Midbrain (tissue), 1 donor: ENCODE data around the gene CLCNKB.
"Not testable (repeated sequence)": the region's sequence is repeated elsewhere in the genome, so short reads cannot be mapped to it uniquely, and the experiment has no call there.

Source experiments
- DNase-seq: peaks from one replicate; lab custom pipeline; 2025; lab: John Stamatoyannopoulos, UW

CLCNKB gene

DNA sequence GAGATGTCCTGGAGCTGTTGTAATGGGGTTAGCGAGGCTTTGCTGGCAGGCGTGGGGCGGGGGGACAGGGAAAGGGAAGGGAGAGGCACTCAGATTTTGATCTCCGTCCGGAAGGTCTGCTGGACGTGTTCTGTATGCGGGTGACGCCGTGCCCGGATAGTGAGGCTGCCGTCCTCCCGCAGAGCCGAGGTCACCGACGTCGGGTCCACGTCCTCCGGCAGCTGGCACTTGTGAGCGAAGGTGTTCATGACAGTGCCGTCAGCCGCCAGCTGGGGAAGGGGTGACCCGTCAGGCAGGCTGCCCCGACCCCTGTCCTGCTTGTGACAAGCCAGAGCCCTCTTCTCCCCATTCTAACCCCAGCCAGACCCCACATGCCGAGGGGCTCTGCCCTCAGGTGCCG, 28.1 kb upstream of the CLCNKB start:
- DNase-seq = no peak

DNA sequence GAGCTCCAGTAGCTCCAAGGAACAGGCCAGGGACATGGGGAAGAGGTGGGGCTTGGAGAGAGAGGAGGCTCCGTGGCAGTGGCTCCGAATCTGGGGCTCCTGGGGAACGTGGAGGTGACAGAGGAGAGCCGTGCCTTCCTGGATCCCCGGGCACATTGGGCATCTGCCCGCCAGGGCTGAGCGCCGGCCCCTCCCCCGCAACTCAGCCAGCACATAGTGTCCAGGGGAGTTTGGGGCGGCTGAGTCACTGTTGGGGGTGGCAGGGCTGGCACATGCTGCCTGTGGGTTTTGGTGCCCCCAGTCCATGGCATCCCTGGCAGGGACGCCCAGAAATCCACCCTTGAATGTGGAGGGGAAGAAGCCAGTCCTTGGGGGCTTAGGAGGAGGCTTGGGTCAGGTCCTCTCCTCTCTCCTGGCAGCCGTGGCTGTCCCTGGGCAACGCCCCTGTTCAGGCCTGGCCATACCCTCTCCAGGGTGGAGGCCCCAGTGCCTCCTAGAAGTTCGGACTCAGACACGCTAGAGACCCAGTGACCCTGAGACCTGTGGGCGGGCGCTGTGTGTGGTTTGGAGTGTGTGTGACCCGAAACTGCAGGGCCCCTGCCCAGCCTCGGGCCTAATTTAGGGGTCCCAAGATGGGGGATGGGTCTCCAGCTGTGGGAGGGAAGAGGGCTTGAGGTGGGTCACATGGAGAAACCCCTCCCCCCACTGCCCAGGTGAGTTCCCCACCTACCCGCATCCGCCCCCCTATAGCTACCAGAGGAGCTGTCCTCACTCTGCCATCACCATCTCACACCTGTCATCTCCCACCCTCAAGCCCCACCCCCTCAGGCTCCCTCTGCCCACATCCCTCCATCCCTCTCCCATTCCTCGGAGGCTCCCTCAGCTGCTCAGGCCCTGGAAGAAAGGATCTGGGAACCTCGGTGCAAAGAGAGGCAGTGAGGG, 27.4 kb upstream of the CLCNKB start:
- DNase-seq = no peak

DNA sequence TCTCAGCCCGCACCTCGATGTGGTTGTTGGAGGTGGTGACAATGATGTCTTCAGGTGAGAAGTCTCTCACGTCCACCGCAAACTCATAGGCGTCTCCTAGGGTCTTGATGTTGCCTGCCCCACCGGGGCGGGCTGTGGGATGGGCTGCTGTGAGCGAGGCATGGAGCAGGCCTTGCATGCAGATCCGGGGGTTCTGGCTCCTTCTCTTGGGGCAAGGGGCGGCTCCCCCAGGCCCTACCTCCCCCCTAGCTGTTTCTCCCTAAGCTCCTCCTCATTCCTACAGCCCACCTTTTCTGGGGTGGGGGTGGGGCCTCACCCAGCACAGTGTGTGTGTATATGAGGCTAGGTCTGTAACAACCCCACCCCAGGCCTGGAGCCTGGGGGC, 26.5 kb upstream of the CLCNKB start:
- DNase-seq = no peak

DNA sequence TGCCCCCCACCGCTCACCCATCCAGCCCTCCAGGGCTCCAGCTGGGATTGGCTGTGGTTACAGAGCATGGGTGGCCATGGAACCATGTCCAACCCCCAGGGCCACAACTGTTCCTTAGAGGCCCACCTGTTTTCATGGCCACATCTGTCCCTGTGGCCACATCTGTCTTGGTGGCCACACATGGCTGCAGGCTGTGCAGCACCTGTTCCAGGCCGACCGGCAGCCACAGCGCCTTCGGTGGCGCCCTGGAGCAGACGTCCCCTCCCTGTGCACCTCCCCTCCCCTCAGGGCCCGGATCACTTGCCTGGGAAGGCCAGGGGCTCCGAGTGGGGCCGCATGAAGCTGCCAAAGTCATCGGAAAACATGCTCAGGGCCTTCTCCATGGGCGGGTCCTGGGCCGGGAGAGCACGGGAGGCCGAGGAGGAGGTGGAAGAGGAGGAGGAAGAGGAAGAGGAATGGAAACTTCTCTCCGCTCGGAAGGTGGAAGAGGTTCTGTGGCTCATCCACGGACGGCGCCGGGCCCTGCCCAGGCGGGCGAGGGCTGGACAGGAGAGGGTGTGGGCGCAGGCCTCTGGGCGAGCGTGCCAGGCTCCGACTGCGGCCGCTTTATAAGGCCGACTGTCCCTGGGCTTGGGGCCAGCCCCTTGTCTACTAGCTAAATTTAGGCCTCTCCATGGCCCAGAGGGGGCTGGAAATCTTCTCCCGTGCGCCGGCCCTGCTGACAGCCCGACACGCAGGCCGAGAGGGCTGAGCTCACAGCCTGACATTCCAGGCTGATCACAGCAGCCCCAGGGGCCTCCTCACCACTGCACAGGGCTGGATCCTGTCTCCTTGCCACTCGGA, 25.9 kb upstream of the CLCNKB start, which contains the start of gene HSPB7:
Gene HSPB7 (minus strand): TSS at position 583 of the 843 bp plus-strand sequence. CDS start 80 bp downstream, at position 503.
- peak; percentile 12 for DNase-seq

DNA sequence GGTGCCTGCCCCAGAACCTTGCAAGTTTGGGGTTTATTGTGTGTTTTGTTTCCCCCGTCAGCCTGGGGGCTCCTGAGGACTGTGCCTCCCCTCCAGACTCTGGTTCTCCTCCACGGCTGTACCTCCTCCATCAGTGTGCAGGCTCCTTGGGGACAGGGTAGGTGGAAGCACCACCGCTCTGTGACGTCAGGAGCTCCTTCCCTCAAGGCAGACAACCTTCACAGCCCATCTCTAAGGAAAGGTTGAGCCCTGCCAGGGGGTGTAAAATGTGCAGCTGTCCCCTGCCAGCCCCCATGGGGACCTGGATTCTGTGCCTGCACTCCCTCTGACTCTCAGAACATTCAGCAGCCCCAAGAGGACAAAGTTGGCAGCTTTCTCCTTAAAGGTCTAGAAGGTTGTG, 25.3 kb upstream of the CLCNKB start:
- no peak for DNase-seq

DNA sequence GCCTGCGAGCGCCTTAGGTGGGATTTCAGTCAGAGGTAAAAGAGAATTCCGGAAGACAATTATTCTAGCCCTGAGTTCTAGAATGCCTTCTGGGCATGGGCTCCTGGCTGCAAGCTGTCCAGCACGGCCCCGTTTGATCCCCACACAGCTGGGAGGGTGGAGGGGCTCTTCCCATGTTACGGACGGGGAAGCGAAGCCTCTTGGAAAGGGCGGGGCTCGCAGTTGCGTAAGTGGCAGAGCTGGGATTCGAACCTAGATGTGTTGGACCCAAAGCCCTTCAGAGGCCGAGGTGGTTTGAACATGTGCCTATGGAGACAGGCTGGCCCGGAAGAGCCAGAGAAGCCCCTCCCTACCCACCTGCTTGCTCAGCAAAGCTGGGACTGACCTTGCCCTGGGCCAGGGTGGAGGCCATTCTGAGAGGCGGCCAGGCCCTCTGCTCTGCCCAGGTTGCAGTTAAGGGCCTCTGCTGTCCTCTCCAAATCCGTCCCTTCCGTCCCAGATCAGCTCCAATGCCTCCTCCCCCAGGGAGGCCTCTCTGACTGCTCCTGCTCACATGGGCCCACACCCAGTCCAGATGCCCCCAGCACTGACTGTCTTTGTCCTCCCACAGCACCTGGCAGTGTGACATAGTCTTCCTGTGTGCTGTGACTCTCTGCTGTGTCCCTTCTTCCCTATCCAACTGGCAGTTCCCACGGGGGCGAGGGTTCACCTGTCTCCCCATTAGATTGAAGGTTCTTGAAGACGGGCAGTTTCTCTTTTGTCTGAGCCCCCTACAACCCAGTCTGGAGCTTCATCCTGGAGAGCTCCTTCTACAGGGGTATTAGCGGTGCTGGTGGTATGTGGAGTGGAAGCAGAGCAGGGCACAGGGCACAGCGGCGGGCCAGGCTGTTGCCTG, 24.6 kb upstream of the CLCNKB start:
- no peak for DNase-seq

DNA sequence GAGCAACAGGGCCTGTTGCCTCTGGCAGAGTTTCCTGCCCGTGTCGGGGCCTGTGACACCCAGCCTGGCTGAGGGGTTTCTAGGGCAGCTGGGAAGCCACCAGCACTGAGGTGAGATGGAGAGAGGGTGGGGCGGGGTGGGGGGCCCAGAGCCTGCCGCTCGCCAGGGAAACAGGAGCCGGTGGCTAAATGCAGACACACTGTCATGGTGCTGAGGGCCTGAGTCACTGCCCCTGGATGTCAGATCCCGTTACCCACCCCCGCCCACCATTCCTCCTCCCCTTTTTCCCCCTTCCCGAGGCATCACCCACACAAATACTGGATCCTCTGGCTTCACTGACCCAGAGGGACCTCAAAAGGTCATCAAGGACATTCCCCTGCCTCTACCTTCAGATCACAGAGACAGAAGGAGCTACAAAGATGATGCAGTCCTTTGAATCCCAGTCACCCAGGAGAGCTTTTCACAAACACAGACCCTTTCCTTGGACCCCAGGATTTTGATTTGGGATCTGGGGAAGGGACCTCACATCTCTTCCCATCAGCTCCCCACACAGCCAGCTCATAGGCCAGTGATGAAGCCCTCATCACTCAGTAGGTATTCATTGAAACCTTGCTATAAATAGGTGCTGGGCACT, 23.8 kb upstream of the CLCNKB start:
- DNase-seq = peak; percentile 6

DNA sequence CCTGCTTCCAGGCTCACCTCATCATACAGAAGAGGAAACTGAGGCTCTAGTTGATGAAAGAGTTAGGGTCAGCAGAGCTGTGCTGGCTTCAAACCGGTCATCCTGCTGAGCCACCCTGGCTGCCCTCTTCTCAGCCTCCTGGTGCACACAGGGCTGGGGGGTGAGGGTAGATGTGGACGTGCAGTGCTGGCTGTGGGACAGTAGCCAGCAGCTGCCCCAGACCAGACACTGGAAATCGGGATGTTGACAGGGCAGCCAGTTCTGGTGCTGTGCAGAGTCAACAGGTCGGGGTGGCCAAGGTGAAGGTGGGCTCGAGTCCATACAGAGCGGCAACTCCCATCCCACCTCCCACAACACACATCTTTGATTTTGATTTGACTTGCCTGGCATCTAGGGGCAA, 23.3 kb upstream of the CLCNKB start:
- no peak for DNase-seq

DNA sequence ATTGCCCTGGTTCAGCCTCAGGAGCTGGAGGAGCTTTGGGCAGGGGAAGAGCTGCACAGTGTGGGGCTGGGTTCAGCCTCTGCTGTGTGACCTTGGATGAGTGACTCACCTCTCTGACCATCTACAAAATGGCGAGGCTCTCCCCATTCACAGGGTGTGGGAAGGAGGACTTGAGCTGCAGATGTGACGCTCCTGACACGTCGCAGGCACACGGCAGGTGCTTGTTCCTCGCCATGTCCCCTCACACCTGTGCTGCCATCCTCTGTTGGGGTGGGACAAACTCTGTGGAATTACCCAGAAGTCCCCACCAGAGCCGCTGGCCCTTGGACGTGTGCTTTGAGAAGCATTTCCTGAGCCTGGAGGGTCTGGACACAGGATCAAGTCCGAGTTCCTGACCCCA, 22.7 kb upstream of the CLCNKB start:
- DNase-seq = not testable (repeated sequence)

DNA sequence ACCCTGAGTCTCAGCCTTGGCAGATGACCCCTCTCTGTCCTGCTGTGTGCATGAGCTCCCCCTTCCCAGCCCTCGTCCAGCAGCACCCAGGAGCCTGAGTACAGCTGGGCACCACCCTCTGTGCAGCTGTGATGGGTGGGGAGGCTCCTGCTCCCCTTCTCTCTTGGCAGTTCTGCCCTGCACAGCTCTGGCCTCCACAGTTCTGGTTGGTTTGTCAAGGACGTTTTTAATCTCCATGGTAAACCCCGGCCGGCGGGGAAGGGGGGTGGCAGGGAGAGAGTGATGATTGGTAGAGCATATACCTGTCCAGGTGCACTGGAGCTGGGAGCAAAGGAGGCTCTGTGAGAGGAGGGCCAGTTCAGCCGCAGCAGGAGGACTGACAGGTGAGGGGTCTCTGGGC, 21.9 kb upstream of the CLCNKB start, which contains the start of gene CLCNKA:
Gene CLCNKA (plus strand): TSS at position 356 of the 400 bp plus-strand sequence. CDS start 584 bp downstream, outside the sequence.
- no peak for DNase-seq

DNA sequence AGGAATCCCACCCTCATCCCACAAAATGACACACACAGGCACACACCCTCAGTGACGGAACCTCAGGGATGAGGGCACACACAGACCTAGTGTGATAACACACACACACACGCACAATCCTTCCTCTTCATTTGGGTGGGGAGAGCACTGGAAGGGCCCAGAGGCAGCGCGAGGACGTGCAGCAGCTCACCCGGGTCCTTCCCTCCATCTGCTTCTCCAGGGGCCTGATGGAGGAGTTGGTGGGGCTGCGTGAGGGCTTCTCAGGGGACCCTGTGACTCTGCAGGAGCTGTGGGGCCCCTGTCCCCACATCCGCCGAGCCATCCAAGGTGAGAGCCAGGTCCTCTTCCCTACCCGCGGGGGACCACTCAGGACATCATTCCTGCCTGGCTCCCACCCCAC, 21.2 kb upstream of the CLCNKB start:
- DNase-seq = no peak

DNA sequence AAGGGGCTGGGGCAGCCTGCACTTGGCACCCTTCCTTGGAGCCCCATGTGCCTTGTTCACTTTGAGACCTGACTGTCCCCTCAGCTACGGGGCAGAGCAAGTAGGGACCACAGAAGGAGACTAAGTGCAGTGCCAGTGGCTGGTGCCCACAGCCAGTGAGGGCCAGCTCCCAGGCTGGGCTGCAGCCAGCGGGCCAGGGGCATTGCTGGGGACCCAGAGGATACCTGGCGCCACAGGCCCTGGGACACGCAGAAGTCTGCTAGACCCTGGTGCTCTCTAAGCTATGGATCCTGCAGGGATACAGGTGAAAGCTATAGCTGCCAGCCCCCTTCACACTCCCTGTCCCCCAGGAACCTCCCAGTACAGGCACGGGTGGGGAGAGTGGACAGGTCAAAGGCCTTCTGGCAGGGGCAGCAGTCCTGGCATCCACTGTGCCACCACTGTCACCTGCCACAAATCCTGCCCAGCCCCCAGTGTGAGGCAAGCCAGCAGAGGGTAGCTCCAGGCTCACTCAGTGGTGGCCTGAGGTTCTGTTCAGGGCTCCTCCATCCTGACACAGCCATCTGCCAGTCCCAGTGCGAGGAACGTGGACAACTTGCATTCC, 20.4 kb upstream of the CLCNKB start:
- DNase-seq = no peak

DNA sequence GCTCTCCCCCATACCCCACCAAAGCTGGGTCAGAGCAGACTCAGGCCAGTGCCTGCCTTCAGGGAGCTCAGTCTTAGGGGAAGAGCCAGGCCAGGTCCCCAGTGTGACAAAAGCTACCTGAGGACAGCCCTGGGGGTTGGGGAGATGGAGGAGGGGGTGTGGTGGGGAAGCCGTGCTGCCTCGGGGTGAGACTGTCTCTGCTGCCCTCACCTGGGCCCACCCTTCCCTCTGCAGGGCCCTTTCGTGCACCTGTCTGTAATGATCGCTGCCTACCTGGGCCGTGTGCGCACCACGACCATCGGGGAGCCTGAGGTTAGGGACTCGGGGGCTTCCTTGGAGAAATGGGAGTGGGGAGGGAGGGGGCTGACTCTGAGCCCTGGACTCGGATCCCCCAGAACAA, 17.3 kb upstream of the CLCNKB start:
- DNase-seq = not testable (repeated sequence)

DNA sequence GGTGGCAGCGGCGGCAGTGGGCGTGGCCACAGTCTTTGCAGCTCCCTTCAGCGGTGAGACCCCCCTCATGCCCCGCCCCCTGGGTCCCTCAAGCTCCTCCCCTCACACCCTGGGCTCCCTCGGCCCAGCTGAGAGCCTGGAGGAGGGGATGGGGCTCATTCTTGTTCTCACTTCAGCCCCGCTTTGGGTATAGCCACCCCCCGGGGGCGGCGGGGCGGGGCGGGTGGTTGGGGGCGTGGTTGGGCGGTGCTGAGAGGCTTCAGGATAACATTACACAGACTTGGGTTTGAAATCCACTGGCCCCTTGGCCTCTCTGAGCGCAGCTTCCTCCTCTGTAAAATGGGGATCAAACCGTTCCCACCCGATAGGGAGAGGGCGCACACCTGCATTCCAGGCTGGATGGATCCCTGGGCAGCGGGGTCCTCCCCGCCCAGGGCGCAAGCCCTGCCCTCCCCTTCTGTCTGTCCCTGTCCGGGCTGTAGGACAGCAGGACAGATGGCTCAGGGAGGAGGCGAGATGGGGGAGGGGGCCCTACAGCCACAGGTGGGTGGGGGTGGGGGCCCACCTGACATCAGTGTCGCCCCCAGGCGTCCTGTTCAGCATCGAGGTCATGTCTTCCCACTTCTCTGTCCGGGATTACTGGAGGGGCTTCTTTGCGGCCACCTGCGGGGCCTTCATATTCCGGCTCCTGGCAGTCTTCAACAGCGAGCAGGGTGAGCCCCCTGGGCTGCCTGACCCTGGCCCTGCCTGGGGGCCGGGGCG, 16.7 kb upstream of the CLCNKB start:
- no peak for DNase-seq

DNA sequence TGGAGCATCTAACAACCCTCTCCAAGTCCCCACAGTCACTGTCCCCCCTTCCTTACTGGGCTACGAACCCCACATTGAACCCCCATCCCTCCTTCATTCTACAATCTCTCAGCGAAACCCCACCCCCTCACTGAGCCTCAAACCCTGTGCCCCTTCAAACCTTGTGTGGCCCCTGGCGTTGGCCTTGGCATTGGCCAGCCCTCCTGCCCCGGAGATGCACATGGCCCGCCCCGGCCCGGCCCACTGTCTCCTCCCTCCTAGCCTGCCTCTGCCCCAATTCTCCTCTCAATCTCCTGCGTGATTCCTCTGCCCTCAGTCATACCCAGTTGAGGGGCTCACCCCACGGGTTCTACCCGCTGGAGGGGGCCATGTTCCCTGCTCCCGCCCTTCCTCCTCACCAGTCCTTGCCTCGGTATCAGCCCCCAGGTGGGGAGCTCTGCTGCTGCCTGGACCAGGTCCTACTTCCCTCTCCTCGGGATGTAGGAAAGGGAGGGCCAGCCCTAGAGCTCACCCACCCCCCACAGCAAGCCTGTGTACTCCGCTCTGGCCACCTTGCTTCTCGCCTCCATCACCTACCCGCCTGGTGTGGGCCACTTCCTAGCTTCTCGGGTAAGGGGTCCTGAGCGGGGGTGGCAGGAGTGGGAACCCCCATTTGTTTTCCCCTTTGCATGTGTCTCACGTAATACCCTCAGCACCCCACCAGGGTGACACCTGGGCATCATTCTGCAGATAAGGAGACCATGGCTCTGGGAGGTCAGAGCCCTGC, 15.2 kb upstream of the CLCNKB start:
- DNase-seq = no peak

DNA sequence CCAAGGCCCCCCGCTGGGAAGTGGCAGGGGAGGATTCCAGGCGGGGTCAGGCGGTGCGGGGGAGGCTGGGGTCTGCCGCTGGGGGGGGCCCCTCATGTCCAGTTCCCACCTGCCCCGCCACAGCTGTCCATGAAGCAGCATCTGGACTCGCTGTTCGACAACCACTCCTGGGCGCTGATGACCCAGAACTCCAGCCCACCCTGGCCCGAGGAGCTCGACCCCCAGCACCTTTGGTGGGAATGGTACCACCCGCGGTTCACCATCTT, 14.6 kb upstream of the CLCNKB start:
- not testable (repeated sequence) for DNase-seq

DNA sequence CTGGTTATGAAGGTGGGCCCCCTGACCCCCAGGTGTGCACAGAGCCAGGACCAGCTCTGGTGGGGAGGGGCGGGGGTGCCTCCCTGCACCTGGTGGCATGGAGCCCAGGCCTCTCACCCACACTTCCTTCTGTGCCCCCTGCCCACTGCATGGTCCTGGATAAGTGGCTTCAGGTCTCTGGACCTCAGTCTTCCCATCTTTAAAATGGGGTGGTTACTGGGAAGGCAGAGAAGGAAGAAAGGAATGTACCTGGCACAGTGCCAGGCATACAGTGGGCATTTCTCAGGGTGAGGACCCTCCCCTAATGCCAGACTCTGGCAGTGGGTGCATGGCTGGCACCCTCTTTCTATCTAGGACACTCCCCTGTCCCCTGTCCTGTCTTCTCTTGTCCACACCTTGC, 14.3 kb upstream of the CLCNKB start:
- DNase-seq = no peak

DNA sequence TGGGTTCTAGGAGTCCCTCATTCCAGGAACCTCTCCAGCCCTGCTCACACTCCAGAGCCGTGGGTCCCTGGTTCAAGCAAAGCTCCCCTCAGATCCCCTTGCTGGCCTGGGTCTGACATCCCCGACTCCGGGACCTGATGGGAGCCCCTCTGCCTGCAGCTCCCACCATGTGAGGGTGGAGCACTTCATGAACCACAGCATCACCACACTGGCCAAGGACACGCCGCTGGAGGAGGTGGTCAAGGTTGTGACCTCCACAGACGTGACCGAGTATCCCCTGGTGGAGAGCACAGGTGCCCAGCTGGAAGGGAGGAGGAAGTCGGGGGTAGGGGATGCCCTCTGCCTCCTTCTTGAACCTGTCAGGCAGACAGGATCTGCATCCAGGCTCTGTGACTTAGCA, 12.0 kb upstream of the CLCNKB start:
- DNase-seq = no peak

DNA sequence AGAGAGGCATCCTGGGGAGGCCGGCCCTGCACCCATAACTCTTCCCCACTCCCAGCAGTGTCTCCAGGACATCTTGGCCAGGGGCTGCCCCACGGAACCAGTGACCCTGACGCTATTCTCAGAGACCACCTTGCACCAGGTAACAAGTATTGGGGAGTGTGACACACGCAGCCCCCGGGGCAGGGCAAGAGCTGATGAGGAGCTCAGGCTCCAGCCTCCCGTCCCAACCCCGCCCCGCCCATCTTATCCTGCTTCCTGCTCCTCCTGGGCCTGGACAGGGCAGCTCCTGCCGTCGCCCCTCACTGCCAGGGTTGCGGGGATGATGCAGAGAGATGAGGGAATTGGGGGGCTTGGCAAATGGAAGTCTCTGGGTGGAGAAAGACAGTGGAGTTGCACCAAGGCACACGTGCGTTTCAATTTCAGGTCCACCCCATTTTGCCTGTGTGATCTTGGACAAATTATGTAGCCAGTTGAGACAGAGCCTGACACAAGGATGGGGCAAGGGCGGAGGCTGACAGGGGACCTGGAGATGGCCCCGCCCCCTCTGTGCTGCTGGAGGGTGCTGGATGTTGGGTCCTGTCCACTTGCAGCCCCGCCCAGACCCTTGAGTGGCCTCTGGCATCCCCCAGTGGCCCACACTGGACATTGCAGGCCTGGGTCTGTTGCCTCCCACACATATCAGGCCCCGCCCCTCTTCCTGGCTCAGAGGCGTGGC, 11.0 kb upstream of the CLCNKB start:
- DNase-seq = peak; percentile 54
